Fibroblast of lung (primary cell): ENCODE data around the gene DDX54.

ENCODE experiments used
- CTCF ChIP-seq, 2 donors: IDR thresholded peaks in 1 of 2; conservative IDR thresholded peaks in 1 of 2; 1 replicate in 1 of 2; 2 replicates in 1 of 2; pipeline ENCODE4 v1.5.1; 2011 to 2012; ENCODE audit warnings: low read length in 2 of 2, control low read depth in 1 of 2, inconsistent platforms in 1 of 2, low read depth in 1 of 2, mild to moderate bottlenecking in 1 of 2
- EZH2 ChIP-seq: IDR thresholded peaks from 2 replicates; pipeline ENCODE4 v1.5.1; 2012; ENCODE audit warnings: low read length, control low read depth, mild to moderate bottlenecking; ENCODE audit errors: missing control alignments

GRCh38 chr12:113171543-113171942 is 13.7 kb downstream of the DDX54 start:
- no peak for TF ChIP-seq CTCF (conservative IDR thresholded peaks at IDR 0.05 in 1 of 2, IDR thresholded peaks at IDR 0.05 in 1 of 2; ENCODE audit: low read depth in 1 of 2, low read length in 2 of 2)
- no peak for TF ChIP-seq EZH2
